Activated T-helper 17 cell treated with anti-CD3 and anti-CD28 coated beads, Interleukin-2, amount 50 U/mL, for 72 hours (primary cell): ENCODE data around the gene C14orf93. TPM values are rescaled to one million over a fixed set of nuclear protein-coding genes. Genes with fewer than 3 reads are reported as not detected.
A peak's percentile ranks its signal among the peaks of the same experiment; 100 is the strongest.

Experiments
- ATAC-seq: fragments of 150-1000 bp; cut with Tn5 transposase; replicated peaks from 2 replicates; pipeline ENCODE4 v1.10.0; 2021; ENCODE audit warnings: mild to moderate bottlenecking, moderate library complexity
- H3K27ac Mint-ChIP-seq: one replicate; pipeline ENCODE4 v1.8.0; 2022; ENCODE audit warnings: mixed read lengths
- H3K27me3 Mint-ChIP-seq: one replicate; pipeline ENCODE4 v1.8.0; 2022; ENCODE audit warnings: mixed read lengths
- H3K36me3 Mint-ChIP-seq: one replicate; pipeline ENCODE4 v1.8.0; 2022; ENCODE audit warnings: low read depth, mild to moderate bottlenecking, mixed read lengths
- H3K4me1 Mint-ChIP-seq: one replicate; pipeline ENCODE4 v1.8.0; 2022; ENCODE audit warnings: mixed read lengths
- H3K4me3 Mint-ChIP-seq: one replicate; pipeline ENCODE4 v1.8.0; 2022; ENCODE audit warnings: mild to moderate bottlenecking, mixed read lengths
- H3K9me3 Mint-ChIP-seq: one replicate; pipeline ENCODE4 v1.8.0; 2022; ENCODE audit warnings: mixed read lengths
- total RNA-seq, 2 donors: library from RNA; stranded (reverse); gene quantifications; one replicate each; pipeline ENCODE4 v1.2.3, GENCODE V29; 2022

C14orf93 gene
- total RNA-seq, 2 donors from 2014 or later, result 8.5 to 9.6 TPM

- Mint-ChIP-seq H3K4me3 (peak within 1 kb of the TSS; percentile 80), H3K27ac (peak within 1 kb of the TSS; percentile 96), H3K36me3 (peaks cover 46% of the 10 kb centered on the region), H3K27me3 (no peaks in the 10 kb centered on the region), H3K4me1 (peaks cover 21% of the 10 kb centered on the region), H3K9me3 (peaks cover 4% of the 10 kb centered on the region)
- ATAC-seq, result peak; percentile 96
Observed at GRCh38 chr14:23034498-23035302, 24.8 kb upstream of the C14orf93 start, which contains the start of gene PSMB5. TSS of gene PSMB5 (minus strand) at chr14:23034900. CDS start at chr14:23034881, 19 bp downstream.

- Mint-ChIP-seq H3K9me3 (peaks cover 4% of the 10 kb centered on the region), H3K27ac (peak overlapping the region; percentile 96)
Observed at GRCh38 chr14:23033801-23034497, 24.0 kb upstream of the C14orf93 start.

GRCh38 chr14:23033251-23033727 is 23.3 kb upstream of the C14orf93 start:
- Mint-ChIP-seq H3K27me3 (no peaks in the 10 kb centered on the region), H3K4me3 (peak overlapping the region; percentile 80), H3K36me3 (peaks cover 60% of the 10 kb centered on the region), H3K4me1 (peaks cover 32% of the 10 kb centered on the region), H3K9me3 (peaks cover 4% of the 10 kb centered on the region), H3K27ac (peak overlapping the region; percentile 96)
- no peak for ATAC-seq

More at GRCh38 chr14:23033801-23034497, 24.0 kb upstream of the C14orf93 start:
- H3K4me3 Mint-ChIP-seq, result peak overlapping the region; percentile 80
- peaks cover 53% of the 10 kb centered on the region for H3K36me3 Mint-ChIP-seq
- peaks cover 27% of the 10 kb centered on the region for H3K4me1 Mint-ChIP-seq
- no peak for ATAC-seq
- no peaks in the 10 kb centered on the region for H3K27me3 Mint-ChIP-seq

GRCh38 chr14:23030936-23031335 is 21.0 kb upstream of the C14orf93 start:
- peaks cover 82% of the 10 kb centered on the region for H3K36me3 Mint-ChIP-seq
- H3K27me3 Mint-ChIP-seq, result no peaks in the 10 kb centered on the region
- H3K4me1 Mint-ChIP-seq, result peaks cover 32% of the 10 kb centered on the region
- H3K27ac Mint-ChIP-seq, result peak overlapping the region; percentile 61
- peaks cover 4% of the 10 kb centered on the region for H3K9me3 Mint-ChIP-seq
- H3K4me3 Mint-ChIP-seq, result peak overlapping the region; percentile 26
- ATAC-seq, result no peak

GRCh38 chr14:23028799-23029198 is 18.9 kb upstream of the C14orf93 start:
- Mint-ChIP-seq H3K27me3 (no peaks in the 10 kb centered on the region), H3K27ac (peak overlapping the region; percentile 65), H3K36me3 (peaks cover 93% of the 10 kb centered on the region), H3K9me3 (no peaks in the 10 kb centered on the region), H3K4me3 (peak overlapping the region; percentile 38), H3K4me1 (peaks cover 38% of the 10 kb centered on the region)
- peak; percentile 90 for ATAC-seq

- no peaks in the 10 kb centered on the region for H3K27me3 Mint-ChIP-seq
- no peaks in the 10 kb centered on the region for H3K9me3 Mint-ChIP-seq
- peak; percentile 57 for ATAC-seq
- H3K4me1 Mint-ChIP-seq, result peaks cover 30% of the 10 kb centered on the region
- H3K36me3 Mint-ChIP-seq, result peaks cover 70% of the 10 kb centered on the region
- peak overlapping the region; percentile 34 for H3K4me3 Mint-ChIP-seq
- H3K27ac Mint-ChIP-seq, result peak overlapping the region; percentile 32
Observed at GRCh38 chr14:23025151-23025814, 15.3 kb upstream of the C14orf93 start.

GRCh38 chr14:23024612-23025075 is 14.7 kb upstream of the C14orf93 start:
- H3K36me3 Mint-ChIP-seq, result peaks cover 69% of the 10 kb centered on the region
- no peak overlapping the region for H3K27ac Mint-ChIP-seq
- H3K4me1 Mint-ChIP-seq, result peaks cover 30% of the 10 kb centered on the region

GRCh38 chr14:23023795-23024152 is 13.8 kb upstream of the C14orf93 start:
- no peak for ATAC-seq
- Mint-ChIP-seq H3K4me1 (peaks cover 22% of the 10 kb centered on the region), H3K36me3 (peaks cover 60% of the 10 kb centered on the region), H3K9me3 (no peaks in the 10 kb centered on the region), H3K4me3 (no peak overlapping the region), H3K27ac (peak overlapping the region; percentile 79), H3K27me3 (no peaks in the 10 kb centered on the region)

More at GRCh38 chr14:23024612-23025075, 14.7 kb upstream of the C14orf93 start:
- Mint-ChIP-seq H3K4me3 (no peak overlapping the region), H3K27me3 (no peaks in the 10 kb centered on the region), H3K9me3 (no peaks in the 10 kb centered on the region)
- peak; percentile 36 for ATAC-seq

- H3K27me3 Mint-ChIP-seq, result no peaks in the 10 kb centered on the region
- peak overlapping the region; percentile 79 for H3K27ac Mint-ChIP-seq
- peaks cover 54% of the 10 kb centered on the region for H3K36me3 Mint-ChIP-seq
- peaks cover 19% of the 10 kb centered on the region for H3K4me1 Mint-ChIP-seq
- no peaks in the 10 kb centered on the region for H3K9me3 Mint-ChIP-seq
- no peak for ATAC-seq
- H3K4me3 Mint-ChIP-seq, result no peak overlapping the region
Observed at GRCh38 chr14:23023022-23023794, 13.3 kb upstream of the C14orf93 start.

- Mint-ChIP-seq H3K36me3 (peaks cover 43% of the 10 kb centered on the region), H3K27ac (no peak overlapping the region), H3K9me3 (no peaks in the 10 kb centered on the region), H3K4me1 (peaks cover 19% of the 10 kb centered on the region), H3K27me3 (no peaks in the 10 kb centered on the region), H3K4me3 (no peak overlapping the region)
- ATAC-seq, result no peak
Observed at GRCh38 chr14:23021889-23022442, 12.0 kb upstream of the C14orf93 start.

GRCh38 chr14:23021434-23021833 is 11.5 kb upstream of the C14orf93 start:
- Mint-ChIP-seq H3K27ac (no peak overlapping the region), H3K9me3 (no peaks in the 10 kb centered on the region), H3K4me1 (peaks cover 19% of the 10 kb centered on the region), H3K27me3 (no peaks in the 10 kb centered on the region), H3K4me3 (no peak overlapping the region), H3K36me3 (peaks cover 38% of the 10 kb centered on the region)
- no peak for ATAC-seq

- H3K4me1 Mint-ChIP-seq, result peaks cover 13% of the 10 kb centered on the region
- H3K36me3 Mint-ChIP-seq, result peaks cover 28% of the 10 kb centered on the region
- H3K27ac Mint-ChIP-seq, result no peak overlapping the region
- H3K27me3 Mint-ChIP-seq, result no peaks in the 10 kb centered on the region
- H3K9me3 Mint-ChIP-seq, result no peaks in the 10 kb centered on the region
- ATAC-seq, result no peak
- no peak overlapping the region for H3K4me3 Mint-ChIP-seq
Observed at GRCh38 chr14:23020143-23021128, 10.5 kb upstream of the C14orf93 start.
